Gastrocnemius medialis (tissue), 4 donors: ENCODE data around the gene ZNF569. TPM values are rescaled to one million over a fixed set of nuclear protein-coding genes. Genes with fewer than 3 reads are reported as not detected.

Source experiments
- ATAC-seq, 2 donors: fragments of 150-250 bp; one replicate each; pipeline ENCODE4 v1.9.1; 2016
- DNase-seq, 2 donors: peaks; one replicate each; pipeline ENCODE4 v3.0.0-alpha.2; 2019
- H3K27ac ChIP-seq, 4 donors: fragments of 200-600 bp; sonication (generic); 1 replicate in 1 of 4; 2 replicates in 3 of 4; pipeline ENCODE4 v1.5.1; 2016 to 2018; ENCODE audit warnings: mild to moderate bottlenecking in 2 of 4, moderate library complexity in 1 of 4
- H3K27me3 ChIP-seq, 3 donors: fragments of 200-600 bp; sonication (generic) in 2 of 3; 1 replicate in 1 of 3; 2 replicates in 2 of 3; pipeline versions ENCODE4 v1.5.1 to v1.6.0; 2016 to 2019; ENCODE audit warnings: mild to moderate bottlenecking in 1 of 3, moderate library complexity in 1 of 3
- H3K36me3 ChIP-seq, 2 donors: fragments of 200-600 bp; sonication (generic) in 1 of 2; one replicate each; pipeline ENCODE4 v1.5.1; 2017 to 2018
- H3K4me1 ChIP-seq, 2 donors: fragments of 200-600 bp; sonication (generic) in 1 of 2; one replicate each; pipeline ENCODE4 v1.5.1; 2016 to 2017; ENCODE audit warnings: mild to moderate bottlenecking in 2 of 2
- H3K4me3 ChIP-seq, 4 donors: fragments of 200-600 bp; sonication (generic) in 3 of 4; 1 replicate in 1 of 4; 2 replicates in 3 of 4; pipeline ENCODE4 v1.5.1; 2016 to 2019; ENCODE audit warnings: mild to moderate bottlenecking in 2 of 4
- H3K9me3 ChIP-seq, 3 donors: fragments of 200-600 bp; sonication (generic) in 2 of 3; 1 replicate in 1 of 3; 2 replicates in 2 of 3; pipeline ENCODE4 v1.5.1; 2016 to 2019
- POLR2A ChIP-seq, 2 donors: fragments of 450-650 bp; IDR thresholded peaks; one replicate each; pipeline ENCODE4 v1.6.1; 2017; ENCODE audit warnings: antibody characterized with exemption in 2 of 2, mild to moderate bottlenecking in 2 of 2, moderate library complexity in 2 of 2
- in situ Hi-C, 4 donors: fragments of 200-750 bp; cut with MboI; loops; one replicate each; pipeline versions ENCODE4 v1.15.0 to v1.8.0; 2017; ENCODE audit warnings: low sequenced_read_pairs in 4 of 4
- intact Hi-C: fragments of 100-400 bp; cut with DNase I; formaldehyde crosslinking; loops from one replicate; pipeline ENCODE4 v1.15.1; 2023; ENCODE audit warnings: low total_unique reads
- total RNA-seq, 4 donors: library from RNA; depleted of rRNA; stranded (reverse); fragments of >200 nt; gene quantifications; one replicate each; pipeline versions ENCODE4 v1.1.0 to v1.2.3, GENCODE V29; 2016
- TF ChIP-seq, protein P1 (sequence below), 5 experiments: fragments of 450-650 bp in 3 of 5; fragments of 200-600 bp in 2 of 5; sonication (generic) in 2 of 5; IDR thresholded peaks in 4 of 5; conservative IDR thresholded peaks in 1 of 5; 1 replicate in 4 of 5; 2 replicates in 1 of 5; pipeline ENCODE4 v1.5.1; 2016 to 2019; ENCODE audit warnings: antibody characterized with exemption in 5 of 5, mild to moderate bottlenecking in 3 of 5, moderate library complexity in 3 of 5

The ZNF569 gene
- total RNA-seq, 4 donors from 2014 or later = 3.4 to 9.2 (median 4.4) TPM

DNA sequence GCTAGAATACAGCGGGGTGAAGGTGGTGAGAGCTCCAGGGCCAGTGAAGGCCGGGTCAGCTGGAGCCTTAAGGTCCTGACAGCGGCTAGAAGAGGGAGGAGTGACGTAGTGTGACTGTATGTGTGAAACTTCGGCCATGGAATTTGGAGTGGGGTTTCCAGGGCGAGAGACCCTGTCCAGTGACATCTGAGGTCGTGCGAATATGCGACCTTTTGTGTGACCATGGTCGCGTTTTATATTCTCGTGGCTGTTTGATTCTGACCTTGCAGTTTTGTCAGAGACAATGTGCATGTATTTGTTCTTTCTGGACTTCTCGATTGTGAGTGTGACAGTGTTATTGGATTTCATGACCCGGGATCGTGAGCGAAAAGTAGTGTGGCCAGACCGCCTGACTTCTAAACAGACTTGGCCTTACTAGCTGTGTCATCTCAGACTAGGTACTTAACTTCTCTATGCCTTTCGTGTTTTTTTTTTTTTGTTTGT is 405 bp upstream of the ZNF569 start:
- intact Hi-C loops = loop anchor here (1.0 to 5.0 kb wide), 15 partner anchors 39 to 939 kb away; partner anchors contain the start of genes ZFP30, ZNF260, ZNF345 and ZNF420
- no peak for TF ChIP-seq POLR2A (IDR thresholded peaks at IDR 0.05)
- TF ChIP-seq, protein P1, sequence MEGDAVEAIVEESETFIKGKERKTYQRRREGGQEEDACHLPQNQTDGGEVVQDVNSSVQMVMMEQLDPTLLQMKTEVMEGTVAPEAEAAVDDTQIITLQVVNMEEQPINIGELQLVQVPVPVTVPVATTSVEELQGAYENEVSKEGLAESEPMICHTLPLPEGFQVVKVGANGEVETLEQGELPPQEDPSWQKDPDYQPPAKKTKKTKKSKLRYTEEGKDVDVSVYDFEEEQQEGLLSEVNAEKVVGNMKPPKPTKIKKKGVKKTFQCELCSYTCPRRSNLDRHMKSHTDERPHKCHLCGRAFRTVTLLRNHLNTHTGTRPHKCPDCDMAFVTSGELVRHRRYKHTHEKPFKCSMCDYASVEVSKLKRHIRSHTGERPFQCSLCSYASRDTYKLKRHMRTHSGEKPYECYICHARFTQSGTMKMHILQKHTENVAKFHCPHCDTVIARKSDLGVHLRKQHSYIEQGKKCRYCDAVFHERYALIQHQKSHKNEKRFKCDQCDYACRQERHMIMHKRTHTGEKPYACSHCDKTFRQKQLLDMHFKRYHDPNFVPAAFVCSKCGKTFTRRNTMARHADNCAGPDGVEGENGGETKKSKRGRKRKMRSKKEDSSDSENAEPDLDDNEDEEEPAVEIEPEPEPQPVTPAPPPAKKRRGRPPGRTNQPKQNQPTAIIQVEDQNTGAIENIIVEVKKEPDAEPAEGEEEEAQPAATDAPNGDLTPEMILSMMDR (IDR thresholded peaks at IDR 0.05 in 4 of 5, conservative IDR thresholded peaks at IDR 0.05 in 1 of 5) = no peak
- no peak for ATAC-seq

DNA sequence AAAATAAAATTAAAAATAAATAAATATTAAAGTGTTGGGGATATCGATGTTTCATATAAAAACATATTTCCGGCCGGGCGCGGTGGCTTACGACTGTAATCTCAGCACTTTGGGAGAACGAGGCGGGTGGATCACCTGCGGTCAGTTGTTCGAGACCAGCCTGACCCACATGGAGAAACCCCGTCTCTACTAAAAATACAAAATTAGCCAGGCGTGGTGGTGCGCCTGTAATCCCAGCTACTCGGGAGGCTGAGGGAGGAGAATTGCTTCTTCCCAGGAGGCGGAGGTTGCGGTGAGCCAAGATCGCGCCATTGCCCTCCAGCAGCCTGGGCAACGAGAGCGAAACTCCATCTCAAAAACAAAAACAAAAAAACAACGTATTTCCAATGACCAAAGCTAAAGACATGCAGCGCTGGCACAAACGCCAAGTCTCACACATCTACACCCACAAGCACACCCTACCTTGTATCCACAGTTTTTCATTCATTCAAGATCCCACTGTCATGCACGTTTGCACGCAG is 907 bp downstream of the ZNF569 start:
- Histone ChIP-seq H3K4me1 (peaks cover 14 to 16% of the 10 kb centered on the region in 2 donors), H3K4me3 (peak overlapping the region; percentile 87 to 90 (median 88)), H3K27me3 (no peaks in the 10 kb centered on the region), H3K27ac (peak overlapping the region; percentile 84 to 92 (median 88)), H3K36me3 (peaks cover 2 to 45% of the 10 kb centered on the region in 2 donors), H3K9me3 (peaks cover 0 to 8% (median 7%) of the 10 kb centered on the region in 3 donors)
- intact Hi-C loops (loop anchor here (2.0 to 5.0 kb wide), 8 partner anchors 40 to 938 kb away; partner anchors contain the start of genes ZFP30, ZNF260, ZNF420 and ZNF567), in situ Hi-C loops (loop anchor here in 3 of 4 donors (10.0 to 25.0 kb wide), 4 partner anchors 92 to 632 kb away; partner anchors contain the start of genes ZNF383 (in 1 of the 3), ZNF527 (in 1 of the 3), ZNF585B (in 1 of the 3) and ZNF790 (in 1 of the 3))
- no peak for DNase-seq
- ATAC-seq = no peak
- TF ChIP-seq POLR2A (IDR thresholded peaks at IDR 0.05) = no peak
- TF ChIP-seq, protein P1 (IDR thresholded peaks at IDR 0.05 in 4 of 5, conservative IDR thresholded peaks at IDR 0.05 in 1 of 5) = no peak

More for the DNA sequence above, 405 bp upstream of the ZNF569 start:
- no peaks in the 10 kb centered on the region for H3K27me3 ChIP-seq
- H3K9me3 ChIP-seq = peaks cover 0 to 6% (median 0%) of the 10 kb centered on the region in 3 donors
- peaks cover 2 to 45% of the 10 kb centered on the region in 2 donors for H3K36me3 ChIP-seq
- DNase-seq = no peak
- in situ Hi-C loops = loop anchor here in 3 of 4 donors (10.0 to 25.0 kb wide), 4 partner anchors 93 to 633 kb away; partner anchors contain the start of genes ZNF383 (in 1 of the 3), ZNF527 (in 1 of the 3), ZNF585B (in 1 of the 3) and ZNF790 (in 1 of the 3)
- H3K4me3 ChIP-seq = peak overlapping the region; percentile 87 to 90 (median 88)
- H3K4me1 ChIP-seq = peaks cover 14 to 16% of the 10 kb centered on the region in 2 donors
- H3K27ac ChIP-seq = peak overlapping the region; percentile 84 to 92 (median 88)

DNA sequence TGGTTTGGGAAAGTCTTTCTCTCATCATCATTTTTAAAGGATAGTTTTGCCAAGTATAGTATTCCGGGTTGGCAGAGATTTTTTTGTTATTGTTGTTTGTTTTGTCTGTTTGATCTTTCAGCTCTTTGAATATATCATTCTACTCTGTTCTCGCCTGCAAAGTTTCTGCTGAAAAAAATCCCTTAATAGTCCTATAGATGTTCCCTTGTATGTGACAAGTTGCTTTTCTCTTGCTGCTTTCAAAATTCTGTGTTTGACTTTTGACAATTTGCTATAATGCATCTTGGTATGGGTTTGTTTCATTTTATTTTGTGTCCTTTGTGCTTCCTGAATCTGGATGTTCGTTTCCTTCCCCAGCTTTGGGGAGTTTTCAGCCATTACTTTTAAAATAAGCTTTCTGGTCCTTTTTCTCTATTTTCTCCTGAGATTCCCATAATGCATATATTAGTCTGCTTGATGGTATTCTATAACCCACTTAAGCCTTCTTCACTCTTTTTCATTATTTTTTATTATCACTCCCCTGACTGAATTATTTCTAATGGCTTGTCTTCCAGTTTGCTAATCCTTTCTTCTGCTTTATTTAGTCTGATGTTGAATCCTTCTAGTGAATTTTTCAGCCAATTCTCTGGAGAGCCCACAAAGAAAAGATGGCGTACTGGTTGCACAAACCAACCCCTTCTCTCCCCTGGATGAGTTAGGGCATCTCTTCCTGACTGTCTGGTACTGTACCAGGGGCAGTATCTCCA is 14.6 kb downstream of the ZNF569 start:
- in situ Hi-C loops = loop anchor here in 1 of 4 donors (25.0 kb wide), 2 partner anchors 115 to 240 kb away; partner anchors contain the start of genes ZNF383 and ZNF585B

More for the DNA sequence above, 14.6 kb downstream of the ZNF569 start:
- Histone ChIP-seq H3K4me1 (no peaks in the 10 kb centered on the region), H3K27ac (no peak overlapping the region), H3K4me3 (peak overlapping the region in 1 of 4 donors; percentile 27), H3K9me3 (peaks cover 7 to 81% (median 14%) of the 10 kb centered on the region in 3 donors), H3K36me3 (peaks cover 3 to 84% of the 10 kb centered on the region in 2 donors), H3K27me3 (no peaks in the 10 kb centered on the region)
- TF ChIP-seq, protein P1 (IDR thresholded peaks at IDR 0.05 in 4 of 5, conservative IDR thresholded peaks at IDR 0.05 in 1 of 5) = no peak
- TF ChIP-seq POLR2A (IDR thresholded peaks at IDR 0.05) = no peak
- no peak for ATAC-seq
- DNase-seq = no peak
- intact Hi-C loops = no loop called here
